KG1 (cell line): ENCODE results near the gene PRPF8.
"Not testable (repeated sequence)": the region's sequence is repeated elsewhere in the genome, so short reads cannot be mapped to it uniquely, and the experiment has no call there.

ENCODE experiments used
- DNase-seq: peaks from one replicate; lab custom pipeline; 2025; lab: John Stamatoyannopoulos, UW

Gene PRPF8

DNA sequence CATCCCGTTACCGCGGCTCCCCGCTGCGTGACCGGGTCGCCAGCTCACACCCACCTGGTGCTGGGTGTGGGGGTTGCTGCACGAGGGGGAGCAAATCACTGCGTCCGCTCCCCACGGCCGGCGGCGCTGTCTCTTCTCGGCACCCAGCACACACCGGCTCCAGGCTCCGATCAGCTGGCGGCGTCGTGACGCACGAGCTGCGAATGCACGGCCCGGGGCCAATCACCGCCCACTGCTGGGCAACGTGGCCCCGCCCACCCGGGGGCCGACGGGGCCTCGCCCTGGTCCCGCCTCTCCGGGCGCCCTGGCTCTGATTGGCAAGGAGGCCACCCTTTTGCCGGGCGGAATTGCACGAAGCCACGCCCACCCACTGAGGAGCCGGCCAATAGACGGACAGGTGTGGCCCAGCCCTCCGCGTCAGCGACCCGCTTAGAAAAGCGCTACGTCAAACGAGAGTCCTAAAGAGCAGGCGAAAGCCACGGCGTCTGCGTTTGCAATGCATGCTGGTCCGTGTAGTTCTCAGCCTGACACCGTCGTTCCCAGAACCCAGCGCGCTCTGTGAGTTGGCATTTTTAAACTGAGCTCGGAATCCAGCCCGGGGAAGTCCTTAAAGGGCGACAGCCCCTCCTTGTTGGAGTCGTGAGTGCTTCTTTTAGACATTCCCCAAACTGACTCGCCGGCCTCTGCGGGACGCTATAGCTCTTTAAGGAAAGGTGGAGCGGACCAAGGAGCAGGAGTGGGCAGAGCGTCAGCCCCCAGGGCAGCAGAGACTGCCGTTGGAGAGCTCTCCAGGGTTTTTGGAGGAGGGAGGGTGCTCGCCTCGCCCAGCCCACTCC is 31.6 kb upstream of the PRPF8 start:
- peak; percentile 82 for DNase-seq

DNA sequence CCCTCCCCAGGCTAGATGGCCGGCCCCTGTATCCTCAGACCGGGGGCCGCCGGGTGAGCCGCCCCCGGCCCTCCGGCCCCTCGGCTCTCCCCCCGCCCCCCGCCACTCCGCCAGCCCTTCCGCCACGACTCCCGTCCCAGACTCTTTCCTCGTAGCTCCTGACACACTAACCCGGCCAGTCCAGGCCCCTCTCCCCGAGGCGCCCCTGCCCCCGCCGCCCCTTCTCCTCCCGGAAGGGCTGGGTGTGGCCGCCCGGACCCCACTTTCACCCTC is 31.1 kb upstream of the PRPF8 start:
- no peak for DNase-seq

DNA sequence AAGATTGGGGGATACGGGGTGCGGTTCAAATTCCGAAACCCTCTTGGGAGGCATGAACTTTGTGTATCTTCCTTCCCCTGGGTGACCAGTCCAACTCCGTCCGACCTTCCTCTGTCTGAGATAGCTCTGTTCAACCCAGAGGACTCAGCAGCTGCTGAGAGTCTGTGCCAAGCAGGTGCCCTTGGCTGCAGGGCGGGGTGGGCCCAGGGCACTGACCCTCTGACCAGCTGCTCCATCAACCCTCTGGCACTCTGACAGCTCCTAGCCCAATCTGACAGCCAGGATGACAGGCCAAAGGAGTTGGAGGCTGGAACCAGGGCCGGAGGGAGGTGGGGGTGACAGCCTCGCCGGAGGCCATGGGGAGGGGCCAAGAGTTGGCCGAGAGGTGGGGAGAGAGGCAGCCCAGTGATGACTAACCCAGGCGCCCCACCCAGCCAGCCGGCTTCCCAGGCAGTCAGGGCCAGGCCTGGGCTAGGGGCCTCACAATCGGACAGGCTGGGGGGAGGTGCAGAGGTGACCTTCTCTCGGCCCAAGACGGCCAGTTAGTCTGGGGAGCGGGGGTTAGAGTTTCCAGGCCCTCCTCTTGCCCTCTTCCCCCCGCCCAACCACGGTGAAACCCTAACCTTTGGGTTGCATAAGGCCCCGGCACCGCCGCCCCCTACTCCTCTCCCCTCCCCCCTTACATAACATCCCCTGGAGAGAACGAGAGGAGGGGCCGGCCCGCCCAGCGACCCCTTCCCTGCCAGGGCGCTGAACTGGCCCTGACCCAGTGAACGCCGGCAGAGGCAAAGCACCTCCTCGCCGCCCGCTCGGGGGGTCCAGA is 30.5 kb upstream of the PRPF8 start:
- DNase-seq, result no peak

DNA sequence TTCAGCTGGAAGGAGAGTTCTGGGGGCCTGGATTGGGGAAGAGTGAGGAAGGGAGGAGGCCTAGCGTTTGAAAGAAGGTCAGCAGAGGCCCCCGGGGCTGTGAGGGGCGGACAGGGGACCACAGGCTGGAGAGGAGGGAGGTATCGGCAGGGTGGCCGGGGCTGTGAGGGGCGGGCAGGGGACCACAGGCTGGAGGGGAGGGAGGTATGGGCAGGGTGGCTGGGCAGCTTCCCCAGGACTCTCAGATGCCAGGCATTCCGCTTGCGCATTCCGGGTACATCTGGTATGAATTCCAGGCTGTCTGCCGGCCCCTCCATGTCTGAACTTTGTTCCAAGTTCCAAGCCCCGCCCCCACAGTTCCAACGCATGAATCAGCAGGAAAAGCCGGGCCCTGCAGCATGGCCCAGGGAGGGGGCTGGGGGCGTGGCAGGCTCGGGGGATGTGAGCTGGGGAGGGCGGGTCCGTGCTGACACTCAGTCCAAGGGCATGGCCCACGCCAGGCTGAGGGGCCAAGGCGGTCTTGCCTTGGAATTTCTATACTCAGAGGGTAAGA is 29.8 kb upstream of the PRPF8 start:
- DNase-seq, result no peak

DNA sequence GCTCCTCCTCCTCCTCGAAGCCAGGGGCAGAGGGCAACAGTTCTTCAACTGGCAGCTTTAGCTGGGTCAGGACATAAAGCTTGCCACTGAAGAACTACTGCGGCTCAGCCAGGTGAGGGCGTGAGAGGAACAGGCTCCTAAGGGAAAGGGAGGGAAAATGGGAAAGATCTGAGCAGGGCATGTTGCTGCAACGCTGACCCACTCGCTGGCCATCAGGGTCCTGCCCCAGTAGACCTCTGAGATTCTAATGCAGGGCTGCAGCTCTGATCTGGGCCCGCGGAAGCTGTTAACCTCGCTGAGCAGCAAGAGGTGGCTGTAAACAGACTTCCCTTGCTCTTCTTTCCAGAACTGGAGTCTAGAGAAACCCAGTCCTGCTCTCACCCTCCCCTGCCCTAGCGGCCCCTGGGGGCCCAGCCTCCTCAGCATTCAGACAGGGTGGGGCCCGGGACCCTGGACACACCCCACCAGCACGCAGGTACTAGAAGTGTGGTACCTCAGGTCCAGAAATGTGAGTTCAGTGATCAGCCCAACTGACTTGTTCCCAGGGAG is 29.3 kb upstream of the PRPF8 start:
- DNase-seq, result no peak

DNA sequence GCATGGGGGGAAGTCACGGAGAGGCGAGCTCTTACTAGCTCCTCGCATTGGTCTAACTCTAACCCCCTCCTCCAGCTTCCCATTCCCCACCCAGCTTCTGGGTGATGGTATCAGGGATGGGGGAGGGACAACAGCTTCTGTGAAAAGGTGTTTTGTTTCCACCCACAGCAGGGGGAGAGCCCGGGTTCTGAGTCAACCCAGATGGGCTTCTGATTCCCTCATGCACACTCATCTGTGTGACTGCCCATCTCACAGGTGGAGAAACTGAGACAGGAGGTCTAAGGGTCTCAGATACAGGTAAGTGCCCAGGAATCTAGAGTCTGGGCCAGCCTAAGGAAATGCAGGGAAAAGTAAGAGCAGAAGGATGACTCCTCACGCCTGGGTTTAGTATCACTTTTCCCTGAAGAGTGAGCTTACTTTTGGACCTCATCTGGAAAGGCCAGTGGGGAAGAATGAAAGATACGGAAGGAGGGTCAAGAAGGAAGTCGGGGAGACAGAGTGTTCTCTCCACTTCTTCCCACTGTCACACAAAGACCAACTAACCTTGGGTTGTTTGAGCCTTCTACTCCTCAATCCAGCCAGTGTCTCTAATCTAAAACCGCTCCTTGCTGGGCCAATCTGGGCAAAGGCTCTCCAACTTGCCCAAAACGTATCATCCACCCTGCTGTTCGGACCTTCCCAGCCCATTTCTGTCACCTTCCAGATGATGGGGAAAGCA is 28.7 kb upstream of the PRPF8 start:
- DNase-seq, result no peak

DNA sequence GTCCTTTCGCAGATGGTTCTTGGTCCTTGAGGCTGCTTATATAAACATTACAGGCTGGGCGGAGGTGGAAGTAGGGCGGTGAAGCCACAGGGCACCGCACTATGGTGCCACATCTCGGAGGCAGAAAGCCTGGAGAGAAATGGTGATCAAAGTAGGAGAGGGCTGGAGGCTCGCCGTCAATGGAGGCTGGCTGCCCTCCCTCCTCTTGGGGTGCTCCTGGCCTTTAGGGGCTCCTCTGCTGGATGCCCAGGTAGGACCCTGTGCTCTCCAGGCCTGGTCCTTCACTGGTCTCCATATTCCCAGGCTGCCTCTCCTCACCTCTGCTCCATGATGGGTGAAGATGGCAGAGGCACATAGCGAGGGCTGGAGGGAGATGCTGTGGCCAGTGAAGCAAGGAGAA is 27.6 kb upstream of the PRPF8 start:
- DNase-seq, result no peak

DNA sequence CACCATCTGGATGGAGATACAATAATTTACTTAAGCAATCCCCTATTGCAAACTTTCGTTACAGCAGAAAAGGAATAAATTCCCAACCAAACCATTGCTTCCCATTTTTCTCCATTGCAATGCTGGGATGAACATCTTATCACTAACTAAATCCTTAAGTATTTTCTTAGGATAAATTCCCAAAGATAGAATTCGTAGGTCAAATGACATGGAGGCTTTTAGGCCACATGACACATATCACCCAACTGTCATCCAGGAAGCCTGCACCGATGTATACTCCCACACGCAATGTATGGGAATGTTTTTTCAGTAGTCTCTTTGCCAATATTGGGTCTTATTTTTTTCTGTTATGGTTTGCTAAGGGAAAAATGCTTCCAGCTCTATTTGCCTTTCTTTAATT is 27.1 kb upstream of the PRPF8 start:
- no peak for DNase-seq

DNA sequence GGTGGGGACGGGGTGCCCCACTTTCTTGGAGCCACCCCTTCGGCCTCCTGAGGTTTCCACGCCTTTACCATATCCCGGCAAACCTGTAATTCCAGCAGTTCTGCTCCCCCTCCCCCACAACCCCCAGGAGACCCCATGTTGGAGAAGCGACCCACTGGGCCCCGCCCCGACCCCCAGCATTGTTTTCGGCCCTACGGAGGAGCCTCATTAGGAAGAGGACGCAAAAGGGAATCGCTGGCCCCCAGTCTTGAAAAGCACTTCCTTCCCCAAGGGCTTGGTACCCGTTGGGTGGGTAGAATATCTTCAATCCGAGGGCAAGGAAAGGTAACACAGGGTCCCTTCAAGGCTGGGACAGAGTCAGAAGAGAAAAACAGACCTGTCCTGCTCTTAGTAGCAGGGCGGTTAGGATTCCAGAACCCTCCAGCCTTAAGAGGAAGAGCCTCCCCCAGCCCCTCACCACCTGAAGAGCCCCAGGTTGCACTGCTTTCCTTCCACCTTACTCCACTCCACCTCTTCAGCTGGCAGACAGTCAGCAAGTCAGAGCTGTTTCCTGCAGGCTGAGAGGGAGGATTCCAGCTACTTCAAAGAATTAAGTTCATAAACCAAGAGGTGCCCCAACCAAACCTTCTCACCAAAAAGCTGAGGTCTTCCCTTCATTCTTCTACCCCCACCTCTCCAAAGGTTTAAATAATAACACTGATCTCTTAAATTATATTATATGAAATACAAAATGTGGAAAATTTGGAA is 26.3 kb upstream of the PRPF8 start:
- no peak for DNase-seq

DNA sequence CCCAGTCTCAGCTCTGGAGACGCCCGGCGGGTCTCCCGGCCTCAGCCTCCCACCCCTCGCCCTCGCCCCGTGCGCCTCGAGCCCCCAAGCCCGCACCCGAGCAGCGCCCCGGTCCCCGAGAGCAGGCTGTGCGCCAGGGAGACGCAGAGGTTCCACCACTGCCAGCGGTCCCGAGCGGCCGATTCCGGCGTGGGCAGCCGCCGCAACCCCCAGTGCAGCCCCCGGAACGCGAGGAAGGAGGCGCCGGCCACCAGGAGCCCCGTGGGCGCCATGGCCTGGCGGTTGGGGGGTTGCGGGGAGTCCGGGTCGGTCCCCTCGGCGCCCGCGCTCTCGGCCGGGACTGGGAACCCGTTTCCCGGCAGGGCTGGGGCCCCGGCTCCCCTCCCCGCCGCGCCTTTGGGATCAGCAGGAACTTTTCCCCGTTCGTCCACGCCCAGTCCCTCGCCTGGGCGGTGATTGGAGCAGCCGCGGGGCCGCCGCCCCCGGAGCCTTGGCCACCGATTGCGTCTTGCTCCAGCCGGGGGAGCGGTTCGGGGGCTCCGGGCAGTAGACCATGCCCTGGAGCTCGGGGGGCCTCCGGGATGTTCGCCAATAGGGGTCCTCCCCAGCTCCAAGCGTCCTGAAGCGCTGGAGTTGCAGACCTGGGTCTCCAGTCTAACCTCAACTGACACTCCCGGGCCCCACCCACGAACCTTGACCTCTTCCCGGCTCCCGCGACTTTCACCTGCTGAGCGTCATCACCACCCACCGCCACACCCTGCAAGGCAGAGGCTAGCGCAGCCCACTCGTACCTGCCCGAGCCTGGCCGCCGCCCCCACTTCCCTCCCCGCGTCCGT is 25.5 kb upstream of the PRPF8 start, which contains the start of gene TLCD2:
TLCD2 (minus strand) TSS at position 407 of the 836 bp plus-strand sequence; CDS start at position 272, 135 bp downstream.
- no peak for DNase-seq

DNA sequence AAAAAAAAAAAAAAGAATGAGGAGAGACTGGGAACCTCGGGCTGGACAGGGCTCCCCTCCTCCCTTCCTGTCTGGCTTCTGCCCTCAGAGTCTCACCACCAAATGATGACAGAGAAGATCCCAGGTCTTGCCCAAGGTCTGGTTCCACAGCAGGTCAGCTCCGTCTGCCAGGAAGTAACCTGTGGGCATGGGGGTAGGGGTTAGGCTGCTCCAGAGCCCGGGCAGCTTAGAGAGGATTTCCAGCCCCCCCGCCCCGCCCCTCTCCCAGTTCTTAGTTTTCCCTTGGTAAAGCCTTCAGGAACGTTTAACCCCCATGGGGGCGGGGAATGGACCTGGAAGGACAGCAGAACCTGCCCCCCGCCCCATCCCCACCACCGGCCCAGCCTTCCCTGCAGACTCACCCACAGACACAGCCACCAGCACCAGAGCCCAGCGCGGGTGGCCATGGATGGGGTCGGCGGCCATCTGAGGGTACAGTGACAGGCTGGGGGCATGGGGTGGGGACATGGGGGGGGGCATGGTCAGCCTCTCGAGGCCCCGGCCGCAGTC is 24.8 kb upstream of the PRPF8 start:
- no peak for DNase-seq

DNA sequence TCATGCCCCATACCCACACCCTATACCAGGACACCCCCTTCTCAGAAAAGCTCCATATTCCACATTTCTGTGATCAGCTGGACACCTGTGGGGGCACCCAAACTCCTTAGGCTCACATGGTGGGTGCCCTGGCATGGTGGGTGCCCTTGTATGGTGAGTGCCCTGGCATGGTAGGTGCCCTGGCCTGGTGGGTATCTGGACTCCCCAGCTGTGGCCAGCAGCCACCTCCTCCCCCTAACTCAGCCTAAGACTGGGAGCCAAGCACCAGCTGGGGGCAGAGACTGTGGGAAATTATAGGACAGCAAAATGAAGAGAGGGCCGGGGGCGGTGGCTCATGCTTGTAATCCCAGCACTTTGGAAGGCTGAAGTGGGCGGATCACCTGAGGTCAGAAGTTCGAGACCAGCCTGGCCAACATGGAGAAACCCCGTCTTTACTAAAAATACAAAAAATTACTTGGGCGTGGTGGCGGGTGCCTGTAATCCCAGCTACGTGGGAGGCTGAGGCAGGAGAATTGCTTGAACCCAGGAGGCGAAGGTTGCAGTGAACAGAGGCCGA is 24.2 kb upstream of the PRPF8 start:
- not testable (repeated sequence) for DNase-seq

DNA sequence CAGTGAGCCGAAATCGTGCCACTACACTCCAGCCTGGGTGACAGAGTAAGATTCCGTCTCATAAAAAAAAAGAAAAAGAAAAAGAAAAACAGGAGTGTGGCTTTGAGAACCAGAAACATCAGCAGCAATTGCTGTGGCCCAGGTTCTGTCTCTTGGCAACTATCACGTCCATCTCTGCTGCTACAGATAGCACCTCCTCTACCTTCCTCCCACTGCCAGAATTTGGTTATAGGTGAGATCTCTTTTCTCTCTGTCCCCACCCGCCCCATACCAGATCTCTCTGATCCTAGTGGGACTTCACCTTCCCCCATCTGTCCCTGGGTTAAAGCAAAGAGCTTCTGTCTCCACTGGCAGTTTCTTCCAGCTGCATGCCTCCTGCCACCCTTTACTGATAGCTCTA is 22.4 kb upstream of the PRPF8 start:
- no peak for DNase-seq

DNA sequence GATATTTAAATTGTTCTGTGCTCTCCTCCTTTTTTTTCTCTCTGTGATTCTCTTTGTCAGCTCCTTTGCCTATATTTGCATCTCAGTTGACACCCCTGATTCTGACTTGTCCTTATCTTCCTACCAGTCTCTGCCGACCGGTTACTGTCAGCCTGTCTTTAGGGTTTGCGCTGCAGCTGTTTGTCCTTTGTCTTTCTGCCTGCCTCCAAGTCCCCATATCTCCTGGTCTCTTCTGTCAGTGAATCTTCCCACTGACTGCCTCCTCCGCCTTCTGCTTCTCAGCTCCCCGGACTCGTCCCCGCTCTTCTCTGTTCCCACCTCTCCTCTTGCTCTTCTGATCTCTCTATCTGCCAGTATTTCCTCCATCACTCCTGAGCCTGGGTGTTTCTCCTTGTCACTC is 20.3 kb upstream of the PRPF8 start:
- no peak for DNase-seq

DNA sequence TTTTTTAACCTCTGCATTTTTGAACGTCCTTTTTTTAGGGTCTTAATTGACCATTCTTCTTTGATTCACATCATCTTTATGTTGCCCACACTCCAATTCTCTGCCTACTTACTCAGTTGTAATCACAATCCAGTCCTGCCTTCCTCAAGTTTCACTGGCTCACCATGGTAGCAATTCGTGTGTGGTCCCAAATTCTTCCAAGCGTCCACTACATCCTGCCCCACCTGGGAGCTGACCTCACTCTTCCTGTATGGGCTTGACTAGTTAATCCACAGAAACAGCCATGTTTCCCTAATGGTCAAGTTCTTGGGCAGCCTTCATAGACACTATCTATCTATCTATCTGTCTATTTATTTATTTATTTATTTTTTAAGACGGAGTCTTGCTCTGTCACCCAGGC is 18.4 kb upstream of the PRPF8 start:
- no peak for DNase-seq

DNA sequence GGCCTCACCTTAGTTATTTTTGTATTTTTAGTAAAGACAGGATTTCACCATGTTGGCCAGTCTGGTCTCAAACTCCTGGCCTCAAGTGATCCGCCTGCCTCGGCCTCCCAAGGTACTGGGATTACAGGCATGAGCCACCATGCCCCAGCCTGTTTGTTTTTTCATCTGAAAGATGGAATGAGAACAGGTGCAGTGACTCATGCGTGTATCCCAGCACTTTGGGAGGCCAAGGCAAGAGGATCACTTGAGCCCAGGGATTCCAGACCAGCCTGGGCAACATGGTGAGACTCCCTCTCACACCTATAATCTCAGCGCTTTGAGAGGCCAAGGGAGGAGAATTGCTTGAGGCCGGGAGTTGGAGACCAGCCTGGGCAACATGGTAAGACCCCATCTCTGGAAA is 15.2 kb upstream of the PRPF8 start:
- DNase-seq, result not testable (repeated sequence)

DNA sequence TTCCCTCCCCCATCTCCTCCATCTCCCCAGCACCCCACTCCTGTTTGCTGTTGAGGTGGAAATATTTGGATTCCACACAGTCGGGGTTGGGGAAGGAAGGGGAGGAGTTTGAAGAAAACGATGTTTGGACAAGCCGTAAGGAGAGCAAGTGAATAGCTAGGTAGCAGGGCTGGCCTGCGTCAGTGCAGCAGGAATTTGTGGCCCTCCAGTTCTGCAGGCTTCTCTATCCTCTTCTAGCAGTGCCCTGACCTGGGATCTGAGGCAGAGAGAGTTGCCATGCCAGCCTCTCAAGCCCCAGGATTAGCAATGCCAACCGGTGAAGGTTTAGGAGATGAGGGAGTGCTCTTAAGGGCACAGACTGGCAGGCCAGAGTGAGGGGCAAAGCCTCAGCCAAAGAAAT is 13.0 kb upstream of the PRPF8 start:
- no peak for DNase-seq

DNA sequence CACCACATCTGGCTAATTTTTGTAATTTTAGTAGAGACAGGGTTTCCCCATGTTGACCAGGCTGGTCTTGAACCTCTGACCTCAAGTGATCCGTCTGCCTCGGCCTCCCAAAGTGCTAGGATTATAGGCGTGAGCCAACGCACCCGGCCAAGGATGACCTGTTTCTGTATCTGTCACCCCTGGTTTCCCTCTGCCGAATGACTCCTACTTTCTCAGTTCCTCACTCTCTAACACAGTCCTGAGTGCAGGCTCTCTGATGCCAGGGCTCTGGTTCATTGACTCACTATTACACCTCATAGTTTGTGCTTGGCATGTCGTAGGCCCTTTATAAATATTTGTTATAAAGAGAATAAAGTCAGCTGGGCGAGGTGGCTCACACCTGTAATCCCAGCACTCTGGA is 10.7 kb upstream of the PRPF8 start:
- no peak for DNase-seq

DNA sequence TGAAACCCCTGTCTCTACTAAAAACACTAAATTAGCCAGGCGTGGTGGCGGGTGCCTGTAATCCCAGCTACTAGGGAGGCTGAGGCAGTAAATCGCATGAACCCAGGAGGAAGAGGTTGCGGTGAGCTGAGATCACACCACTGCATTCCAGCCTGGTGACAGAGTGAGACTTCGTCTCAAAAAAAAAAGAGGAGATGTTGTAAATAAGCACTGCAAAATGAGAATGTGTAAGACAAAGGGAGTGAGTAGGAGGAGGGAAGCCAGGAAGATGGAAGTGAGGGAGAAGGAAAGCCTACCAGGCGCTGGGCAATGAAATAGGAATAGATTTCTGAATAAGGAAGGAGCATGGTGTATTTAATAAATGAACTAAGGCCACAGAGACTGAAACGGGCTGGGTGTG is 8.7 kb upstream of the PRPF8 start:
- DNase-seq, result no peak
